ENCODE results near the gene SDE2.
"Not testable (repeated sequence)": the region's sequence is repeated elsewhere in the genome, so short reads cannot be mapped to it uniquely, and the experiment has no call there.

SDE2 gene

DNA sequence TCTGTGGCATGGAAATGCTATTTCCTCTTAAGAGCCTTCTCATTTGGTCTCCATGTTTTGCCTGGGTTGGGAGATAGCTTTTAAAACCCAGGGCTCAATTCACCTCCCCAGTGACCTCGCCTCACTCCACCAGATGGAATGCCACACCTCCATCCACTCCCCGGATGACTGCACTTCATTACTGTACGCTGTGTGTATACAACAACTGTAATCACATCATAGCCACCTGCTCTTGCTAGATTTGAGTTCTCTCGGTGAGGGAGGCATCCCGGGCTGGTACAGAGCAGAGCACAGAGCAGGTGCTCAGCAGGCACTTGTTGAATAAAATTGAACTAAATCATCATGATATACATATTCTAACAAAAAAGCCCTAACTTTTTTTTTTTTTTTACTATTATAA lies 26.0 kb downstream of the SDE2 start:
- no peak for TF ChIP-seq ZNF274 (IDR thresholded peaks at IDR 0.05; ENCODE audit: low read depth, low read length)
- no peak overlapping the region for H3K4me3 ChIP-seq (ENCODE audit: low read length)

DNA sequence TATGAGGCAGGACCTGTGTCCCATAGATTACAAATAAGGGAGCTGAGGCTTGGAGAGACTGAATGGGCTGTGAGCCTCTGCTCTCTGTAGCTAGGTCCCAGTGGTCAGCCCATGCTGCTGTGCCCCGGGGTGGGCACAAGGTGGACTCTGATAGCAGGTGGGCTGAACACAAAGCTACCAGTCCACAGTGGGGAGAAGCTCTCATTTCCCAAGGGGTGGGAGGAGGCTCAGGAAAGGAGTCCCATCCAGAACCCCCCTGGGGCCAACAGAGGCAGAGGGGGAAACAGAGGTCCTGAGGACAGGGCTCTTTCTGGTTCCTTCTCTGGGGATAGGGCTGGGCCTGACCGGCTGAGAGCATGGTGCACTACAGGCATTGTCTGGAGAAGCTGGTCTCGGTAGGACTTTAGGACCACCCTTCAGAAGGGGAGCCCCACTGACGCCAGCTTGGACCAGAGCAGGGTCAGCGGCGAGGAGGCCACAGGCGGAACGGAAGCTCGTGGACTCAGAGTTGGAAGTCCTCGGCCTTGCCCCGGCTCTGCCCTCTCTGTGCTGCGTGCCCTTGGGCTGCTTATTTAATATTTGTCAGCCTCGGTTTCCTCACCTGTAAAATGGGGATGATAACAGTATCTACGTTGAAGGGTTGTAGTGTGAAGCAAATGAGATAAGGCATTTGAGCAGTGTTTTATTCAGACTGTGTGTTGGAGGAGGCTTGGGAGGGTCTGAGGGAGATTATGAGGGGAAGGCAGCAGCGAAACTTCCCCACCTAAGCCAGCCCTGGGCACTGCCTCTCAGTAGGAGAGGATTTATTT lies 26.6 kb downstream of the SDE2 start:
- no peak overlapping the region for H3K4me3 ChIP-seq (ENCODE audit: low read length)
- no peak for TF ChIP-seq ZNF274 (IDR thresholded peaks at IDR 0.05; ENCODE audit: low read depth, low read length)

DNA sequence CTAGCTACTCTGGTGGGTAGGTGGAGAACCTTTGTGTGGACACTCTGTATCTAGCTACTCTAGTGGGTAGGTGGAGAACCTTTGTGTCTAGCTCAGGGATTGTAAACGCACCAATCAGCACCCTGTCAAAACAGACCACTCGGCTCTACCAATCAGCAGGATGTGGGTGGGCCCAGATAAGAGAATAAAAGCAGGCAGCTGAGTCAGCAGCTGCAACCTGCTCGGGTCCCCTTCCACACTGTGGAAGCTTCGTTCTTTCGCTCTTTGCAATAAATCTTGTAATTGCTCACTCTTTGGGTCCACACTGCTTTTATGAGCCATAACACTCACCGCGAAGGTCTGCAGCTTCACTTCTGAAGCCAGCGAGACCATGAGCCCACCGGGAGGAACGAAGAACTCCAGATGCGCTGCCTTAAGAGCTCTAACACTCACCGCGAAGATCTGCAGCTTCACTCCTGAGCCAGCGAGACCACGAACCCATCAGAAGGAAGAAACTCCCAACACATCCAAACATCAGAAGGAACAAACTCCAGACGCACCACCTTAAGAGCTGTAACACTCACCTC lies 28.5 kb downstream of the SDE2 start:
- not testable (repeated sequence) for H3K4me3 ChIP-seq (ENCODE audit: low read length)

DNA sequence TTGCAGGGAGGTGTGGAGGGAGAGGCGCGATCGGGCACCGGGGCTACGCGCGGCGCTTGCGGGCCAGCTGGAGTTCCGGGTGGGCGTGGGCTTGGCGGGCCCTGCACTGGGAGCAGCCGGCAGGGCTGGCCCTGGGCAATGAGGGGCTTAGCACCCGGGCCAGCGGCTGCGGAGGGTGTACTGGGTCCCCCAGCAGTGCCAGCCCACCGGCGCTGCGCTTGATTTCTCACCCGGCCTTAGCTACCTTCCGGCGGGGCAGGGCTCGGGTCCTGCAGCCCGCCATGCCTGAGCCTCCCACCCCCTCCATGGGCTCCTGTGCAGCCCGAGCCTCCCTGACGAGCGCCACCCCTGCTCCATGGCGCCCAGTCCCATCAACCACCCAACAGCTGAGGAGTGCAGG lies 29.4 kb downstream of the SDE2 start:
- H3K4me3 ChIP-seq (ENCODE audit: low read length): not testable (repeated sequence)

DNA sequence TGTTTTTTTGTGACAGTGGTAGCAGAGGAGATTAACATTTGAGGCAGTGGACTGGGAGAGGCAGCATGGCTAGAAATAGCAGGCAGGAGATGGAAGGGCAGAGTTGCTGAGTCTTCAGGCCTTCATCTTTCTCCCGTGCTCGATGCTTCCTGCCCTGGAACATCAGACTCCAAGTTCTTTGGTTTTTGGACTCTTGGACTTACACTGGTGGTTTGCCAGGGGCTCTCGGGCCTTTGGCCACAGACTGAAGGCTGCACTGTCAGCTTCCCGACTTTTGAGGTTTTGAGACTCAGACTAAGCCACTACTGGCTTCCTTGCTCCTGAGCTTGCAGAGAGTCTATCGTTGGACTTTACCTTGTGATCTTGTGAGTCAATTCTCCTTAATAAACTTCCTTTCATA lies 33.9 kb downstream of the SDE2 start:
- TF ChIP-seq ZNF274 (IDR thresholded peaks at IDR 0.05; ENCODE audit: low read depth, low read length): no peak
- no peak overlapping the region for H3K4me3 ChIP-seq (ENCODE audit: low read length)

DNA sequence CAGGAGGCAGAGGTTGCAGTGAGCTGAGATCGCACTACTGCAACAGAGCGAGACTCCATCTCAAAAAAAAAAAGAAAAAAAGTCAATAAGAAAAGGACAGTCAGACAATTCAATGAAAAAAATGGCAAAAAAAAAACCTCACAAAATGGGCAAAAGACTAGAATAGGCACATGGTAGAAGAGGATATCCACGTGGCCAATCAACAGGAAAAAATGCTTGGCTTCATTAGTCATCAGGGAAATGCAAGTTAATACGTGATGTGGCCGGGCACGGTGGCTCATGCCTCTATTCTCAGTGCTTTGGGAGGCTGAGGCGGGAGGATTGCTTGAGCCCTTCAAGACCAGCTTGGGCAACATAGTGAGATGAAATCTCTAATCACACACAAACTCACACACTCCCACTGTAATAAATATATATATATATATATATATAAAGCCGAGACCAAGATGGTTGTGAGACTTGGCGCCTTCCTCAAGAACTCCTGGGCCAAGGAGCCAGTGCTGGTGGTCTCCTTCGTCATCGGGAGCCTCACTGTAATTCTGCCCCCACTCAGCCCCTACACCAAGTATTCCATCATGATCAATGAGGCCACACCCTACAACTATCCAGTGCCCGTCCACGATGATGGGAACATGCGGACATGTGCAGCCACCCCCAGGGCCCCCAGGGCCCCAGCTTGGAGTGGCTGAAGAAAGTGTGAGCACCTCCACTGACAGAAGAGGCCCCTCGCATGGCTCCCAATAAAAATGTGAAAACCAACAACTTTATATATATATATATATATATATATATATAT lies 35.2 kb downstream of the SDE2 start:
- H3K4me3 ChIP-seq (ENCODE audit: low read length): no peak overlapping the region
- no peak for TF ChIP-seq ZNF274 (IDR thresholded peaks at IDR 0.05; ENCODE audit: low read depth, low read length)

DNA sequence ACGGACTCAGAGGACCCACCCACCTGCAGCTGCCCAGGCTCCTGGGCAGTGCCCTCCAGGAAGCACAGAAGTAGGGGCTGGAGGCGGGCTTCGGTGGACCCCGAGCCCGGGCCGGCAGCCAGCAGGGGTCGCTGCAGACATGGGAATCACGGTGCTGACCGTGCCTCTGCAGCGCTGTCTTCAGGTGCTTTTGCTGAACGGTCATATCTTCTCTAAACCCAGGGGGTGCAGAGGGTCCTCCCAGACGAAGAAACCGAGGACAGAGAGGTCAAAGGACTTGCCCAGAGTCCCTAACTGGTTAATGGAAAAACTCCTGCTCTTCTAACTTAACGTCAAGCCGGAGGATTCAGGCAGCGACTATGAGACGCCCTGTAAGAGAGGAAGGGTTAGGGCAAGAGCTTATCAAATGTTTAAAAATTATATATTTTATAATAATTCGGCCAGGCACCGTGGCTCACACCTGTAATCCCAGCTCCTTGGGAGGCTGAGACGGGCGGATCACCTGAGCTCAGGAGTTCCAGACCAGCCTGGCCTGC lies 36.6 kb downstream of the SDE2 start:
- no peak overlapping the region for H3K4me3 ChIP-seq (ENCODE audit: low read length)
- no peak for TF ChIP-seq ZNF274 (IDR thresholded peaks at IDR 0.05; ENCODE audit: low read depth, low read length)

DNA sequence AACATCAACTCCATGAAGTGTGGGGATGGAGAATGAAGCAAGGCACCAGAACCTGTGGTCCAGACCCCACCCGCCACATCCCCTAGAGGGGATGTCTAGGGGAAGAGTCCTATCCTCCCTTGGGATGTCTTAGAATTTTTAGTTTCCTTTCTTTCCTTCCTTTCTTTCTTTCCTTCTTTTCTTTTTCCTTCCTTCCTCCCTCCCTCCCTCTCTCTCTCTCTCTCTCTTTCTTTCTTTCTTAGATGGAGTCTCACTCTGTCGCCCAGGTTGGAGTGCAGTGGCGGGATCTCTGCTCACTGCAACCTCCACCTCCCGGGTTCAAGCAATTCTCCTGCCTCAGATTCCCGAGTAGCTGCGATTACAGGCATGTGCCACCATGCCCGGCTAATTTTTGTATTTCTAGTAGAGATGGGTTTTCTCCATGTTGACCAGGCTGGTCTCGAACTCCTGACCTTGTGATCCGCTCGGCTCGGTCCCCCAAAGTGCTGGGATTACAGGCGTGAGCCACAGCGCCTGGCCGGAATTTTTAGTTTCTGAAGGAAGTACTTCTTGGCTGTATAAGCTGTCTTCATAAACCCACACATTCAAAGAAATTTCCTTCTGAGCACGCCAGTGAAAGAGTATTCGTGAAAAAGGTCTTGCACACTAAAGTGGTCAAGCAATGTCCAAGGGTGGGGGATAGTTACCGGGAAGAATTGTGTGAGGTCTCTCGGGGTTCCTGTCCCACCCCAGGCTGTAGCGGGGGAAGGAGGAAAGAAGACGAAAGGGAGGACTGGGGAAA lies 37.3 kb downstream of the SDE2 start:
- H3K4me3 ChIP-seq (ENCODE audit: low read length): no peak overlapping the region

DNA sequence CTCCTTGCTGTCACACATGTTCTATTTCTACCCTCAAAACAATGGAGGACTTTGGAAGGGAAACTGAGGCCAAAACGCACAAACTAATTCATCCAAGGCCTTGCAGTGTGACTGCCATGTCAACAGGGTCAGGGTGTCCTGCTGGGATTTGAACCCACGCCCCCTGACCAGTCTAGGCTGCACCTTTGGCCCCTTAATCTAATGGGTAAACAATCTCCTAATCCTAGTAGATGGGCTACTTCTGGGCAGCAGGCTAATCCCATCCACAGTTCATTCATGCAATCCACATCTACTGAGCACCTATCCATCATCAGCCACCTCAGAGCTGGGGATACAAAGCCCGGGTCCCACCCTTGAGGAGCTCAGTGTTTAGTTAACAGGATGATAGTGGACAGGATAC lies 41.1 kb downstream of the SDE2 start:
- no peak for TF ChIP-seq ZNF274 (IDR thresholded peaks at IDR 0.05; ENCODE audit: low read depth, low read length)
- H3K4me3 ChIP-seq (ENCODE audit: low read length): no peak overlapping the region

More for the DNA sequence above, 37.3 kb downstream of the SDE2 start:
- no peak for TF ChIP-seq ZNF274 (IDR thresholded peaks at IDR 0.05; ENCODE audit: low read depth, low read length)

DNA sequence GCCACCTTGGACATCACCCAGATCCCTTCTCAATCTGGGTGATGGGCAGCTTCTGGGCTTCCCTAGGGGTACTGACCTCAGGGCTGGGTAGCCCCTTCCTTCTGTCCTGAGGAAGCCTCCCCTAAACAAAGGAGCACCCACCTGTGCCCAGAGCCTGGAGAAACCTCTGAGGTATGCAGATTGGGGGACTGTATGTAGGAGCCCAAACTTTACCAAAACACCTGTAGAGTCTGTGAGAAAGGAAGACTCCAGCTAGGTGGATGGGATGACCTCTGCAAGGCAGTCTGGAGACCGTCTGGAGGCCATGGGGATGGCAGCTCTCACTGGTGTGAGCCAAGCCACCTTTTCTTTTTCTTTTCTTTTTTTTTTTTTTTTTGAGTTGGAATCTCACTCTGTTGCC lies 44.4 kb downstream of the SDE2 start:
- no peak for TF ChIP-seq ZNF274 (IDR thresholded peaks at IDR 0.05; ENCODE audit: low read depth, low read length)
- H3K4me3 ChIP-seq (ENCODE audit: low read length): no peak overlapping the region

DNA sequence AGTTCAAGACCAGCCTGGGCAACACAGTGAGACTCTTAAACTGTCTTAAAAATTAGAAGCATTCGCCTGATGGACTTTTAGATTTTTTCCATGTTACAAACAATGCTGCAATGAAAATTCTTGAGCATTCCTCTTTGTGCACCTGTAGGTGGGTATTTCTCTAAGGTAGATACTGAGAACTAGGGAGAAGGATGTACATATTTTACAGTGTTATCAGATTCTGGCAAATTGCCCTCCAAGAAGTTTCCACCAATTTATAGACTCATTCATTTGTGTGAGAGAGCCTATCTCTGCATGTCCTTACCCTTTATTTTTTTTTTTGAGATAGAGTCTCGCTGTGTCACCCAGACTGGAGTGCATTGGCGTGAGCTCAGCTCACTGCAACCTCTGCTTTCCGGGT lies 45.8 kb downstream of the SDE2 start:
- TF ChIP-seq ZNF274 (IDR thresholded peaks at IDR 0.05; ENCODE audit: low read depth, low read length): no peak
- no peak overlapping the region for H3K4me3 ChIP-seq (ENCODE audit: low read length)

DNA sequence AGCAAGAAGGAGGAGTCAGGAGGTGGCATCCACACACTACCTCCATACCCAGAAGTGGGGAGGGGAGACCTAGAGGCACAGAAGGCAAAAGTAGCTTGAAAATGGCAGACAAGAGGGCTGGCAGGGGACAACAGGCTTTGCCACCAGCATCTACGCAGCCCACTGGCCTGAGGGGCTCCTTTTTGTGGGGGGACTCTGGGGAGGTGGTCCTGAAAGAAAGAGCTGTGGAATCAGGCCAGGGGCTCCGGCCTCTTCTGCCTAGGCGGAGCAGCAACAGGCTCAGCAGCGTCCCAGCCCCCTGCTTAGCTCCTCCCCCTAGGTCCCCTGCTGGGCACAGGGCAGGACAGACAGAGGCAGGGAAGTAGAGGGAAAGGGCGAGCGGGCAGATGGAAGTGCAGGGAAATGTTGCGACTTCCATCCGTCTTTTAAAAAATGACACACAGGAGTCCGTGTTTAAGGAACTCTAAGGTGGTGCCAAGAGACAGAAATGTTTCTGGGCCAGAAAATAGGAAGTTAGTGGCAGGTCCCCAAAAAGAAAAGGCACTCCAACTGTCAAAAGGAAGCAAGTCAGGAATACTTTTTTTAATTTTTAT lies 48.1 kb downstream of the SDE2 start:
- H3K4me3 ChIP-seq (ENCODE audit: low read length): no peak overlapping the region
- no peak for TF ChIP-seq ZNF274 (IDR thresholded peaks at IDR 0.05; ENCODE audit: low read depth, low read length)

DNA sequence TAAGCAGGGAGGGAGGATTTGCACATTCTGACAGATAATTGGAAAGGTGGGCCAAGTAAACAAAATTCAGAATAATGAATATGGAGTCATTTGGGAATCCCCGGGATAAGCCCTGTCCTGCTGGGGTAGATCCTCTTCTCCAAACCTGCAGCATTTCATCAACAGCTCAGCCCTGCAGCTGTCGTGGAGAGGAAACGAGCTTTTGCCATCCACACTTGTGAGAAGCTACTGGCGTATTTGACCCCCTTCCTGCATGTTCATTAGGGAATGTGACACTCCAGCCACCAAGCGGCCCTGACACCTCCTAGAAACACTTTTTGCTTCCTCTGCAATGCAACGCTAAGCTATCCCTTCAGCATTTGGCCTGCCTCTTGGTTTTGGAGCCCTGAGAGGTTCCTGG lies 50.1 kb downstream of the SDE2 start:
- TF ChIP-seq ZNF274 (IDR thresholded peaks at IDR 0.05; ENCODE audit: low read depth, low read length): no peak
- H3K4me3 ChIP-seq (ENCODE audit: low read length): no peak overlapping the region

DNA sequence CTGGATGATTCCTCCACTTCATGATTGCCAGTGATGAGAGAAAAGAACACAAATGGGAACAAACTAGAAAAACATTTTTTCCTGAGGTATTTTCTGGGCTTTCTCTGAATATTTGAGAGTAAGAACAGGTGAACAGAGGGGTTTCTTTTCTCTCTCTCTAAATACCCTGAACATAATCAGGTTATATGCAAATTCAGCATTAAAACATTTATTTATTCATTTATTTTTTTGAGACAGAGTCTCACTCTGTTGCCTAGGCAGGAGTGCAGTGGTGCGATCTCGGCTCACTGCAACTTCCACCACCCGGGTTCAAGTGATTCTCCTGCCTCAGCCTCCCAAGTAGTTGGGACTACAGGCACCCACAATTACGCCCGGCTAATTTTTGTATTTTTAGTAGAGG lies 52.3 kb downstream of the SDE2 start:
- no peak for TF ChIP-seq ZNF274 (IDR thresholded peaks at IDR 0.05; ENCODE audit: low read depth, low read length)
- no peak overlapping the region for H3K4me3 ChIP-seq (ENCODE audit: low read length)
